HUDEP-2 (cell line): ENCODE results near the gene CHAT.

ENCODE experiments used
- DNase-seq, 76 experiments: peaks; one replicate each; lab custom pipeline; 2025; ENCODE audit not compliant: unreplicated experiment in 76 of 76; lab: John Stamatoyannopoulos, UW

The CHAT gene

GRCh38 chr10:49627644-49628247 lies 13.9 kb downstream of the CHAT start:
- DNase-seq = no peak

GRCh38 chr10:49628599-49628998 lies 14.8 kb downstream of the CHAT start:
- DNase-seq = no peak

GRCh38 chr10:49629431-49629881 lies 15.6 kb downstream of the CHAT start:
- no peak for DNase-seq

GRCh38 chr10:49631975-49632374 lies 18.1 kb downstream of the CHAT start:
- DNase-seq = no peak

- no peak for DNase-seq
Measured at GRCh38 chr10:49632406-49633317, 18.8 kb downstream of the CHAT start.

GRCh38 chr10:49633327-49634068 lies 19.7 kb downstream of the CHAT start:
- no peak for DNase-seq

GRCh38 chr10:49634069-49634660 lies 20.3 kb downstream of the CHAT start:
- no peak for DNase-seq

GRCh38 chr10:49642311-49642710 lies 28.5 kb downstream of the CHAT start:
- DNase-seq = no peak

- no peak for DNase-seq
Measured at GRCh38 chr10:49643241-49644034, 29.6 kb downstream of the CHAT start.

- DNase-seq = no peak
Measured at GRCh38 chr10:49644035-49644646, 30.3 kb downstream of the CHAT start.

GRCh38 chr10:49645417-49645816 lies 31.6 kb downstream of the CHAT start:
- DNase-seq = no peak

GRCh38 chr10:49645871-49646870 lies 32.3 kb downstream of the CHAT start:
- no peak for DNase-seq

GRCh38 chr10:49647554-49647953 lies 33.7 kb downstream of the CHAT start:
- DNase-seq = no peak

GRCh38 chr10:49647985-49648795 lies 34.4 kb downstream of the CHAT start:
- DNase-seq = no peak

- DNase-seq = no peak
Measured at GRCh38 chr10:49649294-49649693, 35.5 kb downstream of the CHAT start.

GRCh38 chr10:49649936-49650723 lies 36.3 kb downstream of the CHAT start:
- no peak for DNase-seq

- no peak for DNase-seq
Measured at GRCh38 chr10:49650724-49651034, 36.8 kb downstream of the CHAT start.
